Suprapubic skin (tissue), 4 donors: Measurements from ENCODE around the gene VGF. TPM values are rescaled to one million over a fixed set of nuclear protein-coding genes. Genes with fewer than 3 reads are reported as not detected.

Experiments
- DNase-seq, 2 donors: peaks; one replicate each; pipeline ENCODE4 v3.0.0-alpha.2; 2019; ENCODE audit warnings: low spot score in 2 of 2
- H3K27ac ChIP-seq: fragments of 200-600 bp; sonication (generic); one replicate; pipeline ENCODE4 v1.5.1; 2019
- H3K27me3 ChIP-seq: fragments of 200-600 bp; sonication (generic); one replicate; pipeline ENCODE4 v1.5.1; 2019
- H3K36me3 ChIP-seq: fragments of 200-600 bp; sonication (generic); one replicate; pipeline ENCODE4 v1.5.1; 2019
- H3K4me1 ChIP-seq: fragments of 200-600 bp; sonication (generic); one replicate; pipeline ENCODE4 v1.5.1; 2019
- H3K4me3 ChIP-seq: fragments of 200-600 bp; sonication (generic); one replicate; pipeline ENCODE4 v1.5.1; 2019; ENCODE audit warnings: mild to moderate bottlenecking
- H3K9me3 ChIP-seq: fragments of 200-600 bp; sonication (generic); one replicate; pipeline ENCODE4 v1.5.1; 2019
- EP300 ChIP-seq: sonication (generic); formaldehyde crosslinking; IDR thresholded peaks from one replicate; pipeline ENCODE4 v1.6.1; 2017; ENCODE audit warnings: antibody characterized with exemption
- POLR2A ChIP-seq, 2 donors: fragments of 450-650 bp; IDR thresholded peaks; one replicate each; pipeline ENCODE4 v1.6.1; 2017; ENCODE audit warnings: antibody characterized with exemption in 2 of 2, mild to moderate bottlenecking in 2 of 2, moderate library complexity in 2 of 2
- POLR2AphosphoS5 ChIP-seq, 3 donors: sonication (generic); formaldehyde crosslinking; IDR thresholded peaks; one replicate each; pipeline ENCODE4 v1.6.1; 2017; ENCODE audit warnings: antibody characterized with exemption in 3 of 3
- WGBS: methylation state at CpG from one replicate; pipeline ENCODE4 v1.1.5; 2018; 5-methylcytosine and 5-hydroxymethylcytosine counted together
- total RNA-seq, 4 donors: library from RNA; depleted of rRNA; stranded (reverse); fragments of >200 nt; gene quantifications; one replicate each; pipeline ENCODE4 v1.1.0, GENCODE V29; 2016
- TF ChIP-seq, protein P1 (sequence below), 2 donors: fragments of 200-600 bp in 1 of 2; fragments of 450-650 bp in 1 of 2; sonication (generic) in 1 of 2; IDR thresholded peaks; one replicate each; pipeline ENCODE4 v1.5.1; 2016 to 2019; ENCODE audit warnings: antibody characterized with exemption in 2 of 2, mild to moderate bottlenecking in 1 of 2, moderate library complexity in 1 of 2

VGF gene
- total RNA-seq, 4 donors from 2014 or later = 0.38 to 0.99 (median 0.59) TPM; not detected in 1

GRCh38 chr7:101175664-101176063 lies 10.3 kb upstream of the VGF start:
- Histone ChIP-seq H3K36me3 (no peaks in the 10 kb centered on the region), H3K4me1 (peaks cover 56% of the 10 kb centered on the region), H3K27me3 (peaks cover 100% of the 10 kb centered on the region), H3K4me3 (no peak overlapping the region), H3K27ac (no peak overlapping the region), H3K9me3 (no peaks in the 10 kb centered on the region)
- WGBS = 50% methylated on average over 3 of the region's 3 CpGs
- TF ChIP-seq POLR2AphosphoS5 (IDR thresholded peaks at IDR 0.05) = no peak
- no peak for DNase-seq

DNA sequence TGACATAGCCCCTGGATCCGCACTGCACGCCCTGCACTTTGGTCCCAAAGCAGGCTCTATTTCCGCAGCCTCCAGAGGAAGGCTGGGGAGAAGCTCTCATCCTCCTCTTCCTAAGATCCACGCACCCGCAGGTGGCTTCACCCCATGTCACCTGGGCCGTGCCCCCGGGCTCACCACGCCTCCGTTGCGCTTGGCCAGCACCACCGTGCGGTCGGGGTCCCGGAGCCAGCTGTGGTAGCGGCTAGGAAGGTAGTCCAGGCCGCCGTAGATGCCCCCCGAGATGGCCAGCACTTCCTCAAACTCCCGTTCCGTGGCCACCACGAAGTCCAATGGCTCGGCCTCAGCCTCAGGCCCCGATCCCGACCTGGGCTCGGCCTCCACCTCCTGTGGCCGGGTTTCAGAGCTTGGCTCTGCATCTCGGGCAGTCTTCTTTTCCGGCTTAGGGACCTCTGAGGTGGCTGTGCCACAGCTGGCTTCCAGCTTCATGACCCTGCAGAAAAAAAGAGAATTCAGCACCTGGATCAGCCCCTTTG lies 9.0 kb upstream of the VGF start:
- WGBS = 4% methylated on average over 8 of the region's 28 CpGs
- H3K4me1 ChIP-seq = peaks cover 55% of the 10 kb centered on the region
- TF ChIP-seq, protein P1, sequence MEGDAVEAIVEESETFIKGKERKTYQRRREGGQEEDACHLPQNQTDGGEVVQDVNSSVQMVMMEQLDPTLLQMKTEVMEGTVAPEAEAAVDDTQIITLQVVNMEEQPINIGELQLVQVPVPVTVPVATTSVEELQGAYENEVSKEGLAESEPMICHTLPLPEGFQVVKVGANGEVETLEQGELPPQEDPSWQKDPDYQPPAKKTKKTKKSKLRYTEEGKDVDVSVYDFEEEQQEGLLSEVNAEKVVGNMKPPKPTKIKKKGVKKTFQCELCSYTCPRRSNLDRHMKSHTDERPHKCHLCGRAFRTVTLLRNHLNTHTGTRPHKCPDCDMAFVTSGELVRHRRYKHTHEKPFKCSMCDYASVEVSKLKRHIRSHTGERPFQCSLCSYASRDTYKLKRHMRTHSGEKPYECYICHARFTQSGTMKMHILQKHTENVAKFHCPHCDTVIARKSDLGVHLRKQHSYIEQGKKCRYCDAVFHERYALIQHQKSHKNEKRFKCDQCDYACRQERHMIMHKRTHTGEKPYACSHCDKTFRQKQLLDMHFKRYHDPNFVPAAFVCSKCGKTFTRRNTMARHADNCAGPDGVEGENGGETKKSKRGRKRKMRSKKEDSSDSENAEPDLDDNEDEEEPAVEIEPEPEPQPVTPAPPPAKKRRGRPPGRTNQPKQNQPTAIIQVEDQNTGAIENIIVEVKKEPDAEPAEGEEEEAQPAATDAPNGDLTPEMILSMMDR (IDR thresholded peaks at IDR 0.05) = no peak
- TF ChIP-seq EP300 (no peak), POLR2AphosphoS5 (IDR thresholded peaks at IDR 0.05) (no peak), POLR2A (IDR thresholded peaks at IDR 0.05) (no peak)
- no peaks in the 10 kb centered on the region for H3K36me3 ChIP-seq
- H3K4me3 ChIP-seq = no peak overlapping the region
- H3K27ac ChIP-seq = no peak overlapping the region
- H3K9me3 ChIP-seq = no peaks in the 10 kb centered on the region
- no peak for DNase-seq
- peaks cover 100% of the 10 kb centered on the region for H3K27me3 ChIP-seq

DNA sequence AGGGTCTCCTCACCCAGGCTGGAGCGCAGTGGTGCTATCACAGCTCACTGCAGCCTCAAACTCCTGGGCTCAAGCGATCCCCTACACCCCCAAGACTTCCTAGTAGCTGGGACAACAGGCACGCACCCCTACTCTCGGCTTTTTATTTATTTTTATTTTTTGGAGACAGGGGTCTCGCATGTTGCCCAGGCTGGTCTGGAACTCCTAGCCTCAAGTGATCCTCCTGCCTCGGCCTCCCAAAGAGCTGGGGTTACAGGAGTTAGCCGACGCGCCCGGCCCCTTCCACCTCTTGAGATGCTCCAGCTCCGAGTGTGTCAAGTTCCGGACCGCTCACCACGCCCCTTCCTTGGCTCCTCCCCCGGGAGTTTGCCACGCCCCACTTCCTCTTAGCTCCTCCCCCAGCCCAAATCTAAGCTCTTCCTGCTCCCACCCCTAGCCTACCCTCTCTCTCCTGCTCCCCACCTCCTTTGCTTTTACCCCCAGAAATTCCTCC lies 8.4 kb upstream of the VGF start:
- no peak for DNase-seq
- H3K9me3 ChIP-seq = no peaks in the 10 kb centered on the region
- H3K27me3 ChIP-seq = peaks cover 100% of the 10 kb centered on the region
- peaks cover 52% of the 10 kb centered on the region for H3K4me1 ChIP-seq
- 4% methylated on average over 16 of the region's 16 CpGs for WGBS
- H3K27ac ChIP-seq = no peak overlapping the region
- no peaks in the 10 kb centered on the region for H3K36me3 ChIP-seq
- H3K4me3 ChIP-seq = peak overlapping the region; percentile 23
- TF ChIP-seq, protein P1 (IDR thresholded peaks at IDR 0.05) = no peak
- TF ChIP-seq POLR2AphosphoS5 (IDR thresholded peaks at IDR 0.05) (no peak), POLR2A (IDR thresholded peaks at IDR 0.05) (no peak), EP300 (no peak)

DNA sequence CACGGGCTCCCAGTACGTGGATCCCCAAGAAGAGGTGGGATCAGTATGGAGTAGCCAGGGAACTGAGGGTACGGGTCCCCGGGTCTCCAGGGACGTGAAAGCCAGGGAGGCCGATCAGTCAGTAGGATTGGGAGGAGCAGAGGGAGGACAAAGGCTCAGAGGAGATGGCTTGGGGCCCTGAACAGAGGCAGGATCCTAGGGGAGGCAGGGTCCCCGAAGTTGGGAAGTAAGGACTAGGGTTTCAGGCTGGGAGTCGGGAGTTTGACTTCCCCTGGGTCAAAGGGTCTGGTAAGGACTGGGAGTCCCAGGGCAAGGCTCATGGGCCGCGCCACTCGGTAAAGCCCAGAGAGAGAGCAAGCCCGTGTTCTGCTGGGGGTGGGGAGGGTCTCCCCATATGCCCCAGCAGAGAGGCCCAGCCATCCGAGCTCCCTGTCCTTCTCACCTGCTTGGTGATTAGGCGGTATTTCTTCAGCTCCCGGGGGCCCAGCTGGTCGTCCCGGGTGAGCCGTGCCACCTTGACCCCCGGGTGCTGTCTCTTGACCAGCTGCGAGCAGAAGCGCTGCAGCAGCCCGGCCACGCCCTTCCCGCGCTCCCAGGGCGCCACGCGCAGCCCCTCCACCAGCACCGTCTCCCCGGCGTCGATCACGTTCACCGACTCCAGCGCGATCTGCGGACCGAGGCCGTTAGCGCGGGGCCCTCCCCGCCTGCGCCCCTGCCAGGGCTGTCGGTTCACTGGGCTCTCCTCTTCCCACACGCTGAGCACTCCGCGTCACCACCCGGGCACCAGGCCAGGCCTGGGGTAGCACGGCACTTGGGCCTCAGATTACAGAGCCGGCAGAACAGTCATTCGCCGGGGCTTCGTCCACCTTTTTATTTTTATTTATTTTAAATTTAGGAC lies 7.7 kb upstream of the VGF start:
- TF ChIP-seq, protein P1 (IDR thresholded peaks at IDR 0.05) = no peak
- no peak for TF ChIP-seq EP300
- no peak for TF ChIP-seq POLR2A (IDR thresholded peaks at IDR 0.05)
- no peak for TF ChIP-seq POLR2AphosphoS5 (IDR thresholded peaks at IDR 0.05)
- Histone ChIP-seq H3K27ac (no peak overlapping the region), H3K9me3 (no peaks in the 10 kb centered on the region), H3K4me3 (peak overlapping the region; percentile 23), H3K36me3 (no peaks in the 10 kb centered on the region), H3K27me3 (peaks cover 100% of the 10 kb centered on the region), H3K4me1 (peaks cover 51% of the 10 kb centered on the region)
- 2% methylated on average over 33 of the region's 53 CpGs for WGBS
- no peak for DNase-seq

- Histone ChIP-seq H3K27ac (no peak overlapping the region), H3K4me1 (peaks cover 51% of the 10 kb centered on the region), H3K4me3 (peak overlapping the region; percentile 18), H3K36me3 (no peaks in the 10 kb centered on the region), H3K27me3 (peaks cover 100% of the 10 kb centered on the region), H3K9me3 (no peaks in the 10 kb centered on the region)
- 4% methylated on average over 30 of the region's 79 CpGs for WGBS
- no peak for DNase-seq
- TF ChIP-seq POLR2AphosphoS5 (IDR thresholded peaks at IDR 0.05) = no peak
- TF ChIP-seq, protein P1 (IDR thresholded peaks at IDR 0.05) = no peak
- no peak for TF ChIP-seq POLR2A (IDR thresholded peaks at IDR 0.05)
- TF ChIP-seq EP300 = no peak
Measured at GRCh38 chr7:101172005-101172853, 6.9 kb upstream of the VGF start.
